HEK293 (cell line): Measurements from ENCODE around the gene NYNRIN.
A peak's percentile ranks its signal among the peaks of the same experiment; 100 is the strongest.
"Not testable (repeated sequence)": the region's sequence is repeated elsewhere in the genome, so short reads cannot be mapped to it uniquely, and the experiment has no call there.

Experiments
- CTCF ChIA-PET: fragments of 350-600 bp; formaldehyde crosslinking; extraction: SDS; loops from one replicate; lab custom pipeline; 2021; ENCODE audit warnings: antibody characterized with exemption; lab: Yijun Ruan, JAX
- POLR2A ChIA-PET: fragments of 300-600 bp; formaldehyde crosslinking; extraction: SDS; loops from one replicate; lab custom pipeline; 2020; ENCODE audit warnings: antibody characterized with exemption, inconsistent platforms; lab: Yijun Ruan, JAX
- H3K27ac ChIP-seq: fragments of 200-500 bp; sonication (Bioruptor generic); 2 replicates; pipeline ENCODE4 v1.5.1; 2014; ENCODE audit warnings: low read depth, low read length, control low read depth, inconsistent platforms; ENCODE audit errors: extremely low read depth
- H3K36me3 ChIP-seq, 2 experiments: fragments of 200-500 bp in 1 of 2; sonication (Bioruptor generic) in 1 of 2; 1 replicate in 1 of 2; 2 replicates in 1 of 2; pipeline ENCODE4 v1.5.1; 2014 to 2017; ENCODE audit warnings: inconsistent platforms in 2 of 2, low read length in 2 of 2; ENCODE audit not compliant: control insufficient read depth in 2 of 2, insufficient read depth in 1 of 2
- H3K4me1 ChIP-seq: fragments of 200-500 bp; sonication (Bioruptor generic); 2 replicates; pipeline ENCODE4 v1.5.1; 2014; ENCODE audit warnings: mild to moderate bottlenecking, low read length, inconsistent platforms; ENCODE audit not compliant: control insufficient read depth, insufficient read depth
- H3K4me3 ChIP-seq: 2 replicates; pipeline ENCODE4 v1.5.1; 2011; ENCODE audit warnings: low read depth, mild to moderate bottlenecking, control low read depth, low read length, moderate library complexity
- H3K9me3 ChIP-seq: fragments of 200-500 bp; sonication (Bioruptor generic); 2 replicates; pipeline ENCODE4 v1.5.1; 2014; ENCODE audit warnings: low read depth, low read length, inconsistent platforms; ENCODE audit not compliant: control insufficient read depth, insufficient read depth
- HOXD13 ChIP-seq: sonication (generic); formaldehyde crosslinking; IDR thresholded peaks from 2 replicates; pipeline ENCODE4 v1.8.0; 2022; ENCODE audit warnings: missing genetic modification reagents, borderline replicate concordance
- KLF8 ChIP-seq: fragments of 450-650 bp; formaldehyde crosslinking; IDR thresholded peaks from 2 replicates; pipeline ENCODE4 v1.5.1; 2016; ENCODE audit warnings: missing biosample characterization, missing genetic modification characterization
- PRDM1 ChIP-seq: fragments of 450-650 bp; formaldehyde crosslinking; IDR thresholded peaks from 2 replicates; pipeline ENCODE4; 2016; ENCODE audit warnings: missing biosample characterization, missing genetic modification characterization
- TCF7L2 ChIP-seq: IDR thresholded peaks from 2 replicates; pipeline ENCODE4 v1.6.1; 2011; ENCODE audit warnings: low read depth, mild to moderate bottlenecking, inconsistent platforms, low read length, moderate library complexity, borderline replicate concordance
- ZBTB17 ChIP-seq: fragments of 450-650 bp; formaldehyde crosslinking; IDR thresholded peaks from 2 replicates; pipeline ENCODE4 v1.5.1; 2016; ENCODE audit warnings: missing biosample characterization, missing genetic modification characterization
- ZBTB20 ChIP-seq: fragments of 450-650 bp; formaldehyde crosslinking; IDR thresholded peaks from 2 replicates; pipeline ENCODE4 v1.5.1; 2016; ENCODE audit warnings: missing biosample characterization, missing genetic modification characterization
- ZBTB8A ChIP-seq: fragments of 450-650 bp; formaldehyde crosslinking; IDR thresholded peaks from 2 replicates; pipeline ENCODE4 v1.5.1; 2016; ENCODE audit warnings: missing biosample characterization, missing genetic modification characterization
- ZFP3 ChIP-seq: fragments of 450-650 bp; formaldehyde crosslinking; IDR thresholded peaks from 2 replicates; pipeline ENCODE4 v1.5.1; 2016; ENCODE audit warnings: low read depth, missing biosample characterization, missing genetic modification characterization
- ZNF112 ChIP-seq: fragments of 450-650 bp; formaldehyde crosslinking; IDR thresholded peaks from 2 replicates; pipeline ENCODE4 v1.5.0; 2017; ENCODE audit warnings: missing biosample characterization, missing genetic modification characterization
- ZNF175 ChIP-seq: fragments of 450-650 bp; formaldehyde crosslinking; IDR thresholded peaks from 2 replicates; pipeline ENCODE4 v1.5.1; 2016; ENCODE audit warnings: missing biosample characterization, missing genetic modification characterization
- ZNF610 ChIP-seq: fragments of 450-650 bp; formaldehyde crosslinking; IDR thresholded peaks from 2 replicates; pipeline ENCODE4 v1.5.1; 2016; ENCODE audit warnings: missing biosample characterization, missing genetic modification characterization, borderline replicate concordance
- ZNF660 ChIP-seq: fragments of 450-650 bp; IDR thresholded peaks from 2 replicates; pipeline ENCODE4 v1.5.1; 2018; ENCODE audit warnings: missing biosample characterization, mild to moderate bottlenecking, missing genetic modification characterization
- ZNF777 ChIP-seq: fragments of 450-650 bp; formaldehyde crosslinking; IDR thresholded peaks from 2 replicates; pipeline ENCODE4 v1.5.1; 2017; ENCODE audit warnings: missing biosample characterization, missing genetic modification characterization, borderline replicate concordance
- TF ChIP-seq, protein P1 (sequence below): fragments of 450-650 bp; formaldehyde crosslinking; IDR thresholded peaks from 2 replicates; pipeline ENCODE4 v1.5.1; 2016; ENCODE audit warnings: missing biosample characterization, missing genetic modification characterization
- TF ChIP-seq, protein P2 (sequence below): fragments of 450-650 bp; formaldehyde crosslinking; IDR thresholded peaks from 2 replicates; pipeline ENCODE4 v1.5.1; 2016; ENCODE audit warnings: missing biosample characterization, missing genetic modification characterization, low read depth
- TF ChIP-seq, protein P3 (sequence below): fragments of 450-650 bp; formaldehyde crosslinking; IDR thresholded peaks from 2 replicates; pipeline ENCODE4 v1.5.1; 2017; ENCODE audit warnings: missing biosample characterization, missing genetic modification characterization
- TF ChIP-seq, protein P4 (sequence below): fragments of 450-650 bp; formaldehyde crosslinking; IDR thresholded peaks from 2 replicates; pipeline ENCODE4 v1.5.1; 2016; ENCODE audit warnings: missing biosample characterization, missing genetic modification characterization
- TF ChIP-seq, protein P5 (sequence below): fragments of 450-650 bp; formaldehyde crosslinking; IDR thresholded peaks from 2 replicates; pipeline ENCODE4 v1.5.1; 2016; ENCODE audit warnings: missing biosample characterization, missing genetic modification characterization

The NYNRIN gene

DNA sequence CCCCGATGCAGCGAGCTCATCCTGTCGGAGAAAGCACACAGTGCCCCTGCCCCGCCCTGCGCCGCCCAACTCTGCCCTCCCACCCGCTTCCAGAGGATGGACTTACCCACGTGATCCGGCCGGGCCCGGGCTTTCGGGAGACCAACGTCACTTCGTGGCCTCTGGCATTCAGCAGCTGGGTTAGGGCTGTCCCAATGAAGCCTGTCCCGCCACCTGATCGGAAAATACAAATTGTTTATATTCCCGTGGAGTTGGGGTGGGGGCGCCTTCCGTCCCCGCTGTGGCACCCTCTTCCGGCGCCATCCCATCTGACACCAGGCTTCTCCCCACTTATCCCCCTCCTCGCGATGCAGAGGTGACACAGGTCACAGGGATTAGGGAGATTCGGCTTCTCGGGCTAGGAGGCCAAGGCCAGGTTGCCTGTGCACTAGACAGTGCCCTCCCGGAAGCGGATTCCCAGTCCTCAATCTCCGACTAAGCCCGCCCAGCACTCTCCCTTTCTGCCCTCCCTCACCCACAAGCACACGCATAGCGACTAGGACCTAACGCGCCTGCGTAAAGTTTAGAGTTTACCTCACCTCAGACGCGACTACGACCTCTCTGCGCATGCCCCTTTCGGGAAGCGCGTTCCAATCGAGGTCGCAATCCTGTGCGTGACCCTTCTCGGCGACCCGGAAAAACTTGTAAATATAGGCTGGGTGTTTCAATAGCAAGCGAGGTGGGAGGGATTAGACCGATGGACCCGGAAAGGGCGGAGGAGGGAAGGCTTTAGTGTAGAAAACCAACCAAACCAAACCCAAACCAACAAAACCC is 43.6 kb downstream of the NYNRIN start, which contains the start of gene SDR39U1 (continued):
- TF ChIP-seq, protein P1, sequence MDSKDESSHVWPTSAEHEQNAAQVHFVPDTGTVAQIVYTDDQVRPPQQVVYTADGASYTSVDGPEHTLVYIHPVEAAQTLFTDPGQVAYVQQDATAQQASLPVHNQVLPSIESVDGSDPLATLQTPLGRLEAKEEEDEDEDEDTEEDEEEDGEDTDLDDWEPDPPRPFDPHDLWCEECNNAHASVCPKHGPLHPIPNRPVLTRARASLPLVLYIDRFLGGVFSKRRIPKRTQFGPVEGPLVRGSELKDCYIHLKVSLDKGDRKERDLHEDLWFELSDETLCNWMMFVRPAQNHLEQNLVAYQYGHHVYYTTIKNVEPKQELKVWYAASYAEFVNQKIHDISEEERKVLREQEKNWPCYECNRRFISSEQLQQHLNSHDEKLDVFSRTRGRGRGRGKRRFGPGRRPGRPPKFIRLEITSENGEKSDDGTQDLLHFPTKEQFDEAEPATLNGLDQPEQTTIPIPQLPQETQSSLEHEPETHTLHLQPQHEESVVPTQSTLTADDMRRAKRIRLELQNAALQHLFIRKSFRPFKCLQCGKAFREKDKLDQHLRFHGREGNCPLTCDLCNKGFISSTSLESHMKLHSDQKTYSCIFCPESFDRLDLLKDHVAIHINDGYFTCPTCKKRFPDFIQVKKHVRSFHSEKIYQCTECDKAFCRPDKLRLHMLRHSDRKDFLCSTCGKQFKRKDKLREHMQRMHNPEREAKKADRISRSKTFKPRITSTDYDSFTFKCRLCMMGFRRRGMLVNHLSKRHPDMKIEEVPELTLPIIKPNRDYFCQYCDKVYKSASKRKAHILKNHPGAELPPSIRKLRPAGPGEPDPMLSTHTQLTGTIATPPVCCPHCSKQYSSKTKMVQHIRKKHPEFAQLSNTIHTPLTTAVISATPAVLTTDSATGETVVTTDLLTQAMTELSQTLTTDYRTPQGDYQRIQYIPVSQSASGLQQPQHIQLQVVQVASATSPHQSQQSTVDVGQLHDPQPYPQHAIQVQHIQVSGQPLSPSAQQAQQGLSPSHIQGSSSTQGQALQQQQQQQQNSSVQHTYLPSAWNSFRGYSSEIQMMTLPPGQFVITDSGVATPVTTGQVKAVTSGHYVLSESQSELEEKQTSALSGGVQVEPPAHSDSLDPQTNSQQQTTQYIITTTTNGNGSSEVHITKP = peak; percentile 75
- TF ChIP-seq, protein P2, sequence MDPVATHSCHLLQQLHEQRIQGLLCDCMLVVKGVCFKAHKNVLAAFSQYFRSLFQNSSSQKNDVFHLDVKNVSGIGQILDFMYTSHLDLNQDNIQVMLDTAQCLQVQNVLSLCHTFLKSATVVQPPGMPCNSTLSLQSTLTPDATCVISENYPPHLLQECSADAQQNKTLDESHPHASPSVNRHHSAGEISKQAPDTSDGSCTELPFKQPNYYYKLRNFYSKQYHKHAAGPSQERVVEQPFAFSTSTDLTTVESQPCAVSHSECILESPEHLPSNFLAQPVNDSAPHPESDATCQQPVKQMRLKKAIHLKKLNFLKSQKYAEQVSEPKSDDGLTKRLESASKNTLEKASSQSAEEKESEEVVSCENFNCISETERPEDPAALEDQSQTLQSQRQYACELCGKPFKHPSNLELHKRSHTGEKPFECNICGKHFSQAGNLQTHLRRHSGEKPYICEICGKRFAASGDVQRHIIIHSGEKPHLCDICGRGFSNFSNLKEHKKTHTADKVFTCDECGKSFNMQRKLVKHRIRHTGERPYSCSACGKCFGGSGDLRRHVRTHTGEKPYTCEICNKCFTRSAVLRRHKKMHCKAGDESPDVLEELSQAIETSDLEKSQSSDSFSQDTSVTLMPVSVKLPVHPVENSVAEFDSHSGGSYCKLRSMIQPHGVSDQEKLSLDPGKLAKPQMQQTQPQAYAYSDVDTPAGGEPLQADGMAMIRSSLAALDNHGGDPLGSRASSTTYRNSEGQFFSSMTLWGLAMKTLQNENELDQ (tag by site-specific recombination) = no peak
- TF ChIP-seq PRDM1 (tag by site-specific recombination) (no peak), ZFP3 (no peak), ZBTB8A (peak; percentile 88), ZNF777 (no peak), ZNF112 (tag by site-specific recombination) (no peak), TCF7L2 (no peak)
- TF ChIP-seq, protein P3, sequence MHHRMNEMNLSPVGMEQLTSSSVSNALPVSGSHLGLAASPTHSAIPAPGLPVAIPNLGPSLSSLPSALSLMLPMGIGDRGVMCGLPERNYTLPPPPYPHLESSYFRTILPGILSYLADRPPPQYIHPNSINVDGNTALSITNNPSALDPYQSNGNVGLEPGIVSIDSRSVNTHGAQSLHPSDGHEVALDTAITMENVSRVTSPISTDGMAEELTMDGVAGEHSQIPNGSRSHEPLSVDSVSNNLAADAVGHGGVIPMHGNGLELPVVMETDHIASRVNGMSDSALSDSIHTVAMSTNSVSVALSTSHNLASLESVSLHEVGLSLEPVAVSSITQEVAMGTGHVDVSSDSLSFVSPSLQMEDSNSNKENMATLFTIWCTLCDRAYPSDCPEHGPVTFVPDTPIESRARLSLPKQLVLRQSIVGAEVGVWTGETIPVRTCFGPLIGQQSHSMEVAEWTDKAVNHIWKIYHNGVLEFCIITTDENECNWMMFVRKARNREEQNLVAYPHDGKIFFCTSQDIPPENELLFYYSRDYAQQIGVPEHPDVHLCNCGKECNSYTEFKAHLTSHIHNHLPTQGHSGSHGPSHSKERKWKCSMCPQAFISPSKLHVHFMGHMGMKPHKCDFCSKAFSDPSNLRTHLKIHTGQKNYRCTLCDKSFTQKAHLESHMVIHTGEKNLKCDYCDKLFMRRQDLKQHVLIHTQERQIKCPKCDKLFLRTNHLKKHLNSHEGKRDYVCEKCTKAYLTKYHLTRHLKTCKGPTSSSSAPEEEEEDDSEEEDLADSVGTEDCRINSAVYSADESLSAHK (tag by site-specific recombination) = no peak
- TF ChIP-seq, protein P4, sequence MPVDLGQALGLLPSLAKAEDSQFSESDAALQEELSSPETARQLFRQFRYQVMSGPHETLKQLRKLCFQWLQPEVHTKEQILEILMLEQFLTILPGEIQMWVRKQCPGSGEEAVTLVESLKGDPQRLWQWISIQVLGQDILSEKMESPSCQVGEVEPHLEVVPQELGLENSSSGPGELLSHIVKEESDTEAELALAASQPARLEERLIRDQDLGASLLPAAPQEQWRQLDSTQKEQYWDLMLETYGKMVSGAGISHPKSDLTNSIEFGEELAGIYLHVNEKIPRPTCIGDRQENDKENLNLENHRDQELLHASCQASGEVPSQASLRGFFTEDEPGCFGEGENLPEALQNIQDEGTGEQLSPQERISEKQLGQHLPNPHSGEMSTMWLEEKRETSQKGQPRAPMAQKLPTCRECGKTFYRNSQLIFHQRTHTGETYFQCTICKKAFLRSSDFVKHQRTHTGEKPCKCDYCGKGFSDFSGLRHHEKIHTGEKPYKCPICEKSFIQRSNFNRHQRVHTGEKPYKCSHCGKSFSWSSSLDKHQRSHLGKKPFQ = no peak
- TF ChIP-seq, protein P5, sequence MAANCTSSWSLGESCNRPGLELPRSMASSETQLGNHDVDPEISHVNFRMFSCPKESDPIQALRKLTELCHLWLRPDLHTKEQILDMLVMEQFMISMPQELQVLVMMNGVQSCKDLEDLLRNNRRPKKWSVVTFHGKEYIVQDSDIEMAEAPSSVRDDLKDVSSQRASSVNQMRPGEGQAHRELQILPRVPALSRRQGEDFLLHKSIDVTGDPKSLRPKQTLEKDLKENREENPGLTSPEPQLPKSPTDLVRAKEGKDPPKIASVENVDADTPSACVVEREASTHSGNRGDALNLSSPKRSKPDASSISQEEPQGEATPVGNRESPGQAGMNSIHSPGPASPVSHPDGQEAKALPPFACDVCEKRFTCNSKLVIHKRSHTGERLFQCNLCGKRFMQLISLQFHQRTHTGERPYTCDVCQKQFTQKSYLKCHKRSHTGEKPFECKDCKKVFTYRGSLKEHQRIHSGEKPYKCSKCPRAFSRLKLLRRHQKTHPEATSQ (tag by site-specific recombination) = 0 out of 2 replicates have a peak, but pooled peaks have one; percentile 35

DNA sequence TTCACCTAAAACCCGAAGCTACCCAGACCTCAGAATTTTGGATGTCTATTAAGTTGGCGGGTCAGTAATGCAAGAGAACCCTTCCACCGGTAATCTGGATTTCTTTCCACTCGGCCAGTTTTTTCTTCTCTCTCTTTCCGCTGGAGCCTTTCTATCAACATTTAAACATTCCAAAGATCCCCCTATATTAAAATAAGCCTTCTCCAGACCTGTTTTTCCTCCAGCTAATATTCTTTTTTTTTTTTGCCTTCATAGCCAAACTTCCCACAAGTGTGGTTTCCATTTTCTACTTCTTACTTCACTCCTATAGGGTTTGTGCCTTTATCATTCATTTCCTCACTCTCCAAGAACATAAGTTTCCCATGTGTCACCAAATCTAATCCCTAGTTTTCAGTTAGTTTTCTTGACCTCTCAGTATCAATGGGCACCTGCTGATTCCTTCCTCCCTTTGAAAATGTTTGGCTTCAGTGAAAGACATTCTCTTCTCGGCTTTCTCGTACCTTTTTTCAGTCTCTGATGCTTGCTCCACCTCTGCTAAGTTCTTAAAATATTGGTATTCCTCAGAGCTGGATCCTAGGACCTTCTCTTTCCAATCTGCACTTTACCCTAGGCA is 44.4 kb downstream of the NYNRIN start:
- Histone ChIP-seq H3K27ac (peak overlapping the region; percentile 93), H3K9me3 (no peaks in the 10 kb centered on the region), H3K4me3 (peak overlapping the region; percentile 71), H3K36me3 (peaks cover 5 to 33% of the 10 kb centered on the region in 2 experiments; a peak in 2 of 3 replicates), H3K4me1 (peaks cover 8% of the 10 kb centered on the region)
- ChIA-PET POLR2A (interaction anchor here (0.6 to 2.4 kb wide), 4 partner anchors 13 to 151 kb away, joined by 3 to 12 read pairs (median 4); partner anchors contain the start of genes CBLN3 and KHNYN), CTCF (interaction anchor here (1.5 to 4.9 kb wide), 3 partner anchors 12 to 115 kb away, joined by 4 to 33 read pairs (median 11); no protein-coding TSS in a partner anchor)
- TF ChIP-seq HOXD13 (CRISPR knock-in tag) (no peak), ZNF610 (0 out of 2 replicates have a peak, but pooled peaks have one; percentile 18), KLF8 (tag by site-specific recombination) (peak; percentile 3; the same call in 1 of the 2 replicates), ZNF660 (tag by site-specific recombination) (0 out of 2 replicates have a peak, but pooled peaks have one; percentile 16), ZNF175 (tag by site-specific recombination) (no peak), ZFP3 (peak; percentile 73), ZBTB17 (tag by site-specific recombination) (peak; percentile 55), PRDM1 (tag by site-specific recombination) (0 out of 2 replicates have a peak, but pooled peaks have one; percentile 47), ZBTB20 (tag by site-specific recombination) (peak; percentile 99)

DNA sequence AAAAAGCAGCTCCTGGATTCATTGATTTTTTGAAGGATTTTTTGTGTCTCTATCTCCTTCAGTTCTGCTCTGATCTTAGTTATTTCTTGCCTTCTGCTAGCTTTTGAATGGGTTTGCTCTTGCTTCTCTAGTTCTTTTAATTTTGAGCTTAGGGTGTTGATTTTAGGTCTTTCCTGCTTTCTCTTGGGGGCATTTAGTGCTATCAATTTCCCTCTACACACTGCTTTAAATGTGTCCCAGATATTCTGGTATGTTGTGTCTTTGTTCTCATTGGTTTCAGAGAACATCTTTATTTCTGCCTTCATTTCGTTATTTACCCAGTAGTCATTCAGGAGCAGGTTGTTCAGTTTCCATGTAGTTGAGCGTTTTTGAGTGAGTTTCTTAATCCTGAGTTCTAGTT is 52.0 kb downstream of the NYNRIN start:
- H3K36me3 ChIP-seq, H3K4me3 ChIP-seq, H3K9me3 ChIP-seq, POLR2A ChIA-PET, CTCF ChIA-PET, H3K4me1 ChIP-seq, H3K27ac ChIP-seq: not testable (repeated sequence)
